Mesothelial cell of epicardium (in vitro differentiated cells): ENCODE results near the gene SCAMP4. TPM values are rescaled to one million over a fixed set of nuclear protein-coding genes. Genes with fewer than 3 reads are reported as not detected.

Source experiments
- DNase-seq, 2 experiments: peaks; one replicate each; pipeline ENCODE4 v3.0.0; 2021; ENCODE audit warnings: low spot score in 2 of 2; ENCODE audit not compliant: unreplicated experiment in 2 of 2
- H3K27ac Mint-ChIP-seq: 2 replicates; pipeline ENCODE4 v1.8.0; 2021; ENCODE audit warnings: mixed read lengths
- H3K27me3 Mint-ChIP-seq: 2 replicates; pipeline ENCODE4 v1.8.0; 2021; ENCODE audit warnings: low read depth, mixed read lengths
- H3K36me3 Mint-ChIP-seq: 2 replicates; pipeline ENCODE4 v1.8.0; 2021; ENCODE audit warnings: mixed read lengths
- H3K4me1 Mint-ChIP-seq: 2 replicates; pipeline ENCODE4 v1.8.0; 2021; ENCODE audit warnings: mixed read lengths
- H3K4me3 Mint-ChIP-seq: 2 replicates; pipeline ENCODE4 v1.8.0; 2021; ENCODE audit warnings: mild to moderate bottlenecking, moderate library complexity, mixed read lengths
- H3K9me3 Mint-ChIP-seq: 2 replicates; pipeline ENCODE4 v1.8.0; 2021; ENCODE audit warnings: mixed read lengths
- CTCF ChIP-seq: fragments of 200-600 bp; sonication (generic); IDR thresholded peaks from one replicate; pipeline ENCODE4 v1.5.0; 2021; ENCODE audit warnings: antibody characterized with exemption; ENCODE audit not compliant: unreplicated experiment
- total RNA-seq: library from RNA; stranded (reverse); gene quantifications from 3 replicates; pipeline ENCODE4 v1.2.1, GENCODE V29; 2021

Gene SCAMP4
- total RNA-seq, 1 donor from 2014 or later = 97.7 TPM

- TF ChIP-seq CTCF = no peak
- H3K27ac Mint-ChIP-seq = no peak overlapping the region
These were observed 4.5 kb downstream of the SCAMP4 start for GRCh38 chr19:1909761-1910080.

GRCh38 chr19:1910177-1910576, 5.0 kb downstream of the SCAMP4 start:
- Mint-ChIP-seq H3K4me1 (peaks cover 13% of the 10 kb centered on the region), H3K27ac (peak overlapping the region; percentile 41), H3K4me3 (no peak overlapping the region), H3K9me3 (no peaks in the 10 kb centered on the region), H3K36me3 (peaks cover 9% of the 10 kb centered on the region), H3K27me3 (no peaks in the 10 kb centered on the region)
- no peak for DNase-seq
- TF ChIP-seq CTCF = no peak

More at GRCh38 chr19:1909761-1910080, 4.5 kb downstream of the SCAMP4 start:
- Mint-ChIP-seq H3K4me3 (no peak overlapping the region), H3K9me3 (no peaks in the 10 kb centered on the region), H3K36me3 (peaks cover 9% of the 10 kb centered on the region), H3K27me3 (no peaks in the 10 kb centered on the region), H3K4me1 (peaks cover 13% of the 10 kb centered on the region)
- DNase-seq = no peak

- Mint-ChIP-seq H3K27ac (no peak overlapping the region), H3K36me3 (peaks cover 9% of the 10 kb centered on the region), H3K27me3 (no peaks in the 10 kb centered on the region), H3K4me1 (peaks cover 8% of the 10 kb centered on the region), H3K4me3 (no peak overlapping the region), H3K9me3 (no peaks in the 10 kb centered on the region)
- no peak for DNase-seq
- no peak for TF ChIP-seq CTCF
These were observed 5.9 kb downstream of the SCAMP4 start for GRCh38 chr19:1911098-1911497.

- Mint-ChIP-seq H3K27ac (no peak overlapping the region), H3K27me3 (no peaks in the 10 kb centered on the region), H3K36me3 (peaks cover 9% of the 10 kb centered on the region), H3K4me3 (no peak overlapping the region), H3K9me3 (no peaks in the 10 kb centered on the region), H3K4me1 (peaks cover 8% of the 10 kb centered on the region)
- TF ChIP-seq CTCF = no peak
- no peak for DNase-seq
These were observed 6.8 kb downstream of the SCAMP4 start for GRCh38 chr19:1911995-1912394.

- Mint-ChIP-seq H3K27me3 (no peaks in the 10 kb centered on the region), H3K36me3 (peaks cover 13% of the 10 kb centered on the region), H3K27ac (no peak overlapping the region), H3K4me1 (peaks cover 8% of the 10 kb centered on the region), H3K9me3 (no peaks in the 10 kb centered on the region), H3K4me3 (no peak overlapping the region)
- TF ChIP-seq CTCF = no peak
- no peak for DNase-seq
These were observed 7.7 kb downstream of the SCAMP4 start for GRCh38 chr19:1912760-1913505.
